ACC112 (cell line): ENCODE measurements around the gene PTAFR.

Source experiments
- H2AFZ ChIP-seq: fragments of 200-600 bp; sonication (generic); one replicate; pipeline ENCODE4 v1.6.0; 2017; ENCODE audit warnings: antibody characterized with exemption, low read length; ENCODE audit not compliant: unreplicated experiment
- H3K27ac ChIP-seq: fragments of 200-600 bp; sonication (generic); 2 replicates; pipeline ENCODE4 v1.5.1; 2014; ENCODE audit warnings: low read depth, mild to moderate bottlenecking, antibody characterized with exemption, low read length, moderate library complexity
- H3K27me3 ChIP-seq: fragments of 200-600 bp; sonication (generic); 2 replicates; pipeline ENCODE4 v1.6.1; 2014; ENCODE audit warnings: mild to moderate bottlenecking, antibody characterized with exemption, low read length, moderate library complexity, mixed read lengths; ENCODE audit not compliant: insufficient read depth
- H3K36me3 ChIP-seq: fragments of 200-600 bp; sonication (generic); 2 replicates; pipeline ENCODE4 v1.6.1; 2016; ENCODE audit warnings: mild to moderate bottlenecking, antibody characterized with exemption, low read length, moderate library complexity, mixed read lengths; ENCODE audit not compliant: insufficient read depth
- H3K4me1 ChIP-seq: fragments of 200-600 bp; sonication (generic); one replicate; pipeline ENCODE4 v1.6.1; 2016; ENCODE audit warnings: low read length, mixed read lengths; ENCODE audit not compliant: insufficient read depth, unreplicated experiment, control insufficient read depth
- H3K4me3 ChIP-seq: fragments of 200-600 bp; sonication (generic); 2 replicates; pipeline ENCODE4 v1.5.1; 2014; ENCODE audit warnings: mild to moderate bottlenecking, low read depth, low read length
- H3K79me2 ChIP-seq: fragments of 200-600 bp; sonication (generic); one replicate; pipeline ENCODE4 v1.6.0; 2016; ENCODE audit warnings: low read length; ENCODE audit not compliant: control insufficient read depth, unreplicated experiment, insufficient read depth

PTAFR gene

DNA sequence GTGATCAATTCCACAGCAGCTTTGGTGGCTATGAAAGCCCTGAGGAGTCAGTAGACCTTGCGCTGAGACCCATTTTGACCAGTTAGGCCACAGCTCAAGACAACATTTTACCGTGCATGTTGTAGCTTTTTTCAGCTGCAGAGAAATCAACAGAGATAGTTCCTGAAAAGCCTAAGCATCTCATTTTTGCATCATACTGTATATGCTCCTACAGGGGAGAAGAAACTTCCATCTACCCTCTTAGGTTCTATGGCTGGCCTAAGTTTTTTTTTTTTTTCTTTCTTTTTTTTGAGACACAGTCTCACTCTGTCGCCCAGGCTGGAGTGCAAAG is 63.3 kb downstream of the PTAFR start:
- Histone ChIP-seq H3K27me3 (no peaks in the 10 kb centered on the region), H2AFZ (peak overlapping the region; percentile 83), H3K36me3 (no peaks in the 10 kb centered on the region), H3K4me1 (peaks cover 12% of the 10 kb centered on the region), H3K79me2 (no peaks in the 10 kb centered on the region), H3K27ac (peak overlapping the region; percentile 50), H3K4me3 (no peak overlapping the region)

DNA sequence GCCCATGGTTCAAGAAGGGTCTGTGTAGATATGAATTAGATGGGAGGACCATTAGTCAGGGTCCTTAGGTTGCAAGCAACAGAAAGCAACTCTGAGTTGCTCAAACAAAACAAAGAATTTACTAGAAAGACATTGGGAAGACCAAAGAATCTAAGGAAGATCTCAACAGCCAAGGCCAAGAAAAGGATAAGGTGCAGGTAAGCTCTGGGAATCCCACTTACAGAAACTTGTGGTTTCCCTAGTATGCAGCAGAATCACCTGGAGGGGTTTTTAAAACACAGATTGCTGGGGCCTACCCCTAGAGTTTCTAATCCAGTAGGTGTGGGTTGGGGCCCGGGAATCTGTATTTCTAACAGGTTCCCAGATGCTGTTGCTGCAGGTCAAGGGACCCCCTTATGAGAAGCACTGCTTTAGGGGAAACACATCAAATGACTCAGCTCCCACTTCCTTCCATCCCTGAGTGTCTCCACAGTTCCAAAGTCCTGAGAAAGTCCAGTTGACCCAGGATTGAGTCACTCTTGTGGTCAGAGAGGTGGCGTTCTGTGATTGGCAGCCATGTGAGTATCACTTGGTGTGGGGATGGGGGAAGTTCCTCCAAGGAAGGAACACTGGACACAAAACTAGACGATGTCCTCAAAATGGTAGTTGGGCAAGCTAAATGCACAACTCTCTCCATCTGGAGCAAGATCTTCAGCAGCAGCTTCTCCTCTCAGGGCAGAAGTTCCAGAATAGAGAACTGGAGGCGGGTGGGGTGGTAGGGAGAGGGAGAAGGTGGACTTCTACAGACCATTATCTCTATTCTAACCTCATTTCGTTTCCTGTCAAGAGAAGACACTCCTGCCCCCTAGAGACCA is 63.9 kb downstream of the PTAFR start:
- peak overlapping the region; percentile 52 for H3K27ac ChIP-seq
- no peaks in the 10 kb centered on the region for H3K79me2 ChIP-seq
- H3K36me3 ChIP-seq: no peaks in the 10 kb centered on the region
- H3K4me1 ChIP-seq: peaks cover 12% of the 10 kb centered on the region
- no peaks in the 10 kb centered on the region for H3K27me3 ChIP-seq
- no peak overlapping the region for H3K4me3 ChIP-seq
- peak overlapping the region; percentile 83 for H2AFZ ChIP-seq

DNA sequence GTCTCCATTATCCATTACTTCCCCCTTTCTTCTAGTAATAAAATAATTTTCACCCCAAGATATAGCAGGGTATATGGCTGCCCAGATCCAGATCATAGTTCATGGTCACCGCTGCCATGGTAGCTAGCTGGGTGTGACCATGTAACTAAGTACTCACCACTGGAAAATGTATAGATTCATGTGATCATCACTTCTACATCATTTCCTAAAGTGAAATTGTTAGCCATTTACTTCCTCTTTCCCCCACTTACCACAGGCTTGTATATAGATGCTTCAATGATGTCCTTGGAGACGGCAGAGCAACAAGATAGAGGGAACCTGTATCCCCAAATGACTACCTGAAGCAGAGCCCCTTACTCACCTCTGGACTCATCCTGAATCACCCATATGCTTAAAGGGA is 65.3 kb downstream of the PTAFR start:
- H3K4me3 ChIP-seq: no peak overlapping the region
- H3K27me3 ChIP-seq: no peaks in the 10 kb centered on the region
- H2AFZ ChIP-seq: no peak overlapping the region
- peaks cover 12% of the 10 kb centered on the region for H3K4me1 ChIP-seq
- H3K79me2 ChIP-seq: no peaks in the 10 kb centered on the region
- no peaks in the 10 kb centered on the region for H3K36me3 ChIP-seq
- no peak overlapping the region for H3K27ac ChIP-seq

DNA sequence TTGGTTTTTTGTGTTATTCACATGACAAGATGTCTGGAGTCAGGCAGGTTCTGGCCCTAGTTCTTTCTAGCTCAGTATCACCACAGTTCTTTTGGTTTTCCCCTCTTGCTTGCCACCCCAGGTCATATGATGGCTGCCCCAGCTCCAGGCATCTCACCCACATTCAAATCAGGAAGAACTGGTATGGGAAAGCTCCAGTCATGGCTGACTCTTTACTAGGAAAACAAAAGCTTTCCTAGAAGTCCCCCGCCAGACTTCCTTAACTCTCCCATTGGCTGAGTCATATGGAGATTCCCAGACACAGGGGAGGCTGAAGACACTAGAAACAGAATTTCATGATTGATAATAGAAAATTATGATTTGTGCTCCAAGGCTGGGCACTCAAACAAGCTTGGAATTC is 65.9 kb downstream of the PTAFR start:
- no peaks in the 10 kb centered on the region for H3K36me3 ChIP-seq
- no peak overlapping the region for H3K27ac ChIP-seq
- peak overlapping the region; percentile 1 for H2AFZ ChIP-seq
- H3K79me2 ChIP-seq: no peaks in the 10 kb centered on the region
- peaks cover 13% of the 10 kb centered on the region for H3K4me1 ChIP-seq
- no peaks in the 10 kb centered on the region for H3K27me3 ChIP-seq
- no peak overlapping the region for H3K4me3 ChIP-seq

DNA sequence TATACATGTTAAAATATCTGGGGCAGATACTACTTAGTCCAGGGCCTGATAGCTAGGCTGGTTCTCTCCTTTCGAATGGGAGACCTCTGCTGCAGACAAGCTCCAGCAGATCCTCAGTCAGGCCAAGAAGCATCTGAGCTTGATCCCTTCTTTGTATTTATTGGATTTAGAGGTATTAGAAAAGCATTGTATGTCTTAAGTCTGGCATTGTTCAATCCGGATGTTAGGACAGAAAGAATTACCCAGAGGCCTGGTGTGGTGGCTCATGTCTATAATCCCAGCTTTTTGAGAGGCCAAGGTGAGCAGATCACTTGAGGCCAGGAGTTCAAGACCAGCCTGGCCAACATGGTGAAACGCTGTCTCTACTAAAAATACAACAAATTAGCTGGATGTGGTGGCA is 66.9 kb downstream of the PTAFR start:
- H3K79me2 ChIP-seq: no peaks in the 10 kb centered on the region
- H2AFZ ChIP-seq: no peak overlapping the region
- H3K4me3 ChIP-seq: no peak overlapping the region

DNA sequence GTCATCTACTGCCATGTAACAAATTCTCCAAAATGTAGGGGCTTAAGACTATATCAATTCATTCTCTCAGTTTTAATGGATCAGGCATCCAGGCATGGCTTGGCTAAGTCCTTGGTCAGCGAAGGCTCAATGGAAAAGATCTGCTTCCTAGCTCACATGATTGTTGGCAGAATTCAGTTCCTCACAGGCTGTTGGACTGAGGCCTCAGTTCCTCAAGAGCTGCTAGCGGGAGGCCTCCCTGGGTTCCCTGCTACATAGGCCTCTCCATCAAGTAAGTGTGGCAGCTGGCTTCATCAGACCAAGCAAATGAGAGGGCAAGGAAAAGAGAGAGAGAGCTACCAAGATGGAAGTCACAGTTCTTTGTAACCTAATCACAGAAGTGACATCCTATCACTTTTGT is 68.5 kb downstream of the PTAFR start:
- no peaks in the 10 kb centered on the region for H3K27me3 ChIP-seq
- H3K4me3 ChIP-seq: no peak overlapping the region
- no peaks in the 10 kb centered on the region for H3K36me3 ChIP-seq
- no peak overlapping the region for H3K27ac ChIP-seq
- peaks cover 21% of the 10 kb centered on the region for H3K4me1 ChIP-seq
- H3K79me2 ChIP-seq: no peaks in the 10 kb centered on the region
- no peak overlapping the region for H2AFZ ChIP-seq

More for the DNA sequence above, 66.9 kb downstream of the PTAFR start:
- no peaks in the 10 kb centered on the region for H3K36me3 ChIP-seq
- H3K27me3 ChIP-seq: no peaks in the 10 kb centered on the region
- no peak overlapping the region for H3K27ac ChIP-seq
- H3K4me1 ChIP-seq: peaks cover 21% of the 10 kb centered on the region

DNA sequence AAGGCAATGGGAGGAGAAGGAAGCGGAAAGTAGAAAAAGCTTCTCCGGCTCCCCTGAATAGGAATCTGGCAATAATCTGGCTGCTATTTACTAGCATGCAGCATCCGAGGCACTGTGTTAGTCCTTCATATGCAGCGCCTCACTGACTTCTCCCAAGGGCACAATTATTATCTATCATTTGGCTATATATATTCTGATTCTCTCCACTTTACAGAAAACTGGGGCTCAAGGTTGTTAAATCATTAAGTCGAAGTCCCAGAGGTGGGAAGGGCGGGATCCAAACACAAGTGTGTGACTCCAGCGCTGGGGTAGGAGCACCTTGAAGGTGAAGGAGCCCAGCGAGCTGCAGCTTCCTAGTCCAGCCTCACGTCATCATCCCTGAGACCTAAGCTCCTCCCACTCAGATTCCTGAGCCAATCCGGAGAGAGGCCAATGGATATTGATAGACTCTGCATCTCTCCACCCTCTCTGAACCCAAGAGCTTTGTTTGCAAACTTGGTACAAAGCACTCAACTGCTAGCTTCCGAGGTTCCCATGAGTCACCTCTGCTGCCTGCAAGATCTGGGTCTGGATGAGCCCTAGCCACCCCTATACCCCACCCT is 71.5 kb downstream of the PTAFR start:
- Histone ChIP-seq H3K27ac (no peak overlapping the region), H3K36me3 (no peaks in the 10 kb centered on the region), H3K4me3 (peak overlapping the region; percentile 65), H3K27me3 (no peaks in the 10 kb centered on the region), H3K79me2 (no peaks in the 10 kb centered on the region), H2AFZ (peak overlapping the region; percentile 63), H3K4me1 (peaks cover 11% of the 10 kb centered on the region)

DNA sequence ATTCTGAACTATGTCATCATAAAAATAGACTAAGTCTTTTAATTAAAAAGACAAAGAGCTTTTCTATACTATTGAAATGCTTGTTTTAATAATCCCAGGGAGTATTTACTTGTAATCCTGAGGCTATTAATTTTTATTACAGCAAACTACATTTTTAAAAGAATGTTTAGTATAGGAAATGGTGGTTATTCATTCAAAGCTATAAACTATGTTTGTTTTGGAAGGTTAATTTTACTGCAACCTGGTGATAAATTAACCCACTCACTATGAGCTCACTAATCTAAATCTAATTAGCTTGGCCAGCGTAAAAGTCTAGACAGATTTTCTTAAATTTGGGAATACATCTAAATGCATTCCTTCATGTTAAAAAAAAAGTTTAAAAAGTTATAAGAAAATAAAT is 74.3 kb downstream of the PTAFR start:
- H3K36me3 ChIP-seq: no peaks in the 10 kb centered on the region
- no peak overlapping the region for H2AFZ ChIP-seq
- peaks cover 11% of the 10 kb centered on the region for H3K4me1 ChIP-seq
- no peaks in the 10 kb centered on the region for H3K79me2 ChIP-seq
- H3K4me3 ChIP-seq: no peak overlapping the region
- no peaks in the 10 kb centered on the region for H3K27me3 ChIP-seq
- no peak overlapping the region for H3K27ac ChIP-seq

DNA sequence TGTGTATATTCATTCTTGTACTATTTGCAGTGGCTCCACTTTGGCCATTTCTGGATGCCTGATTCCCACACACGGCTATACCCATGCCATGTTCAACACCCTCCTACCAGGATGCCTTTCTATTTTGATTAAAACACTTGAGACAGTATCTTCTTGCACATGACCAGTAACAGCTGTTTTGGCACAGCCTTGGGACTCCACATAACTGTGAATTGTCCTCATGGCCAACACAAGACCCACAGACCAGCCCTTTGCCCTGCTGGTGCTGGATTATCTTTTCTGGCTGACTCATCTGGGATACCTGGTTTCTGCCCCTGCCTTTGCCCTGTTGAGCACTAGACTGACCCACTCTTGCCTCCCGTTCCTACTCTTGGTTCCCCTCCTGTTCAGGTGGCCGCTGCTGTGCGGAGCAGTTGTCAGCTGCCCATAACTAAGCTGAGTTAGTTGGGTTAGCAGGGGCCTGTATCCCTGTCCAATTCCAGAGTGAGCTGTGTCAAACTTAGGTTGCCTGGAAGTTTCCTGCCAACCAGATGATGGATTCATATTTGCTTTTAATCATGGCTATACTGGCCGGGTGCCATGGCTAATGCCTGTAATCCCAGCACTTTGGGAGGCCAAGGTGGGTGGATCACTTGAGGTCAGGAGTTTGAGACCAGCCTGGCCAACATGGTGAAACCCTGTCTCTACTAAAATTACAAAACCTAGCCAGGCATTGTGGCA is 77.3 kb downstream of the PTAFR start:
- Histone ChIP-seq H3K27me3 (no peaks in the 10 kb centered on the region), H3K36me3 (no peaks in the 10 kb centered on the region), H3K27ac (no peak overlapping the region), H3K79me2 (no peaks in the 10 kb centered on the region), H3K4me3 (no peak overlapping the region), H2AFZ (no peak overlapping the region), H3K4me1 (no peaks in the 10 kb centered on the region)
